Ovary (tissue), 3 donors: ENCODE data around the gene SCAMP4.
"Not testable (repeated sequence)": the region's sequence is repeated elsewhere in the genome, so short reads cannot be mapped to it uniquely, and the experiment has no call there.

Source experiments
- EP300 ChIP-seq: sonication (generic); formaldehyde crosslinking; IDR thresholded peaks from one replicate; pipeline ENCODE4 v1.6.1; 2017; ENCODE audit warnings: antibody characterized with exemption
- POLR2A ChIP-seq: fragments of 450-650 bp; IDR thresholded peaks from one replicate; pipeline ENCODE4 v1.6.1; 2017; ENCODE audit warnings: antibody characterized with exemption, mild to moderate bottlenecking, moderate library complexity
- TF ChIP-seq, protein P1 (sequence below), 3 donors: fragments of 450-650 bp in 2 of 3; fragments of 200-600 bp in 1 of 3; IDR thresholded peaks; one replicate each; pipeline versions ENCODE4 v1.5.1 to v1.8.0; 2016 to 2022; ENCODE audit warnings: antibody characterized with exemption in 3 of 3, mild to moderate bottlenecking in 1 of 3
- donor health status: DM: no; HTN: no; CAD: no.

DNA sequence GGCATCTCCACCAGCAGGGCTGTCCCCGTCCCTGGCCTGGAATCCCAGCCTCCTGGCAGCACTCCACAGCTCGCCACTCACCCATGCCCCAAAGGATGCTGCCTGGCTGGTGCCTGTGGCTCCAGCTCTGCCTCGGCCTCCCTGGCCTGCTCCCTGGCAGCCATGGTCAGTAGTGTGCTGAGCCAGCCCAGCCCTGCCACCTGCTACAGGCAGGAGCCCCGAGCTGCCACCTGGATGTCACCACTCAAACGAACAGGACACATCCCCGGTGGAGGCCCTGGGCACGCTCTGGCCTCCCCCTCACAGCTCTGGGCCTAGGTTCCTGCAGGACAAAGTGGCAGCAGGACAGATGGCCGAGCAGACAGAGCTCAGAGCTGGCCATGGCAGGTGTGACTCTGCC, 26.6 kb upstream of the SCAMP4 start:
- TF ChIP-seq EP300, POLR2A: not testable (repeated sequence)
- TF ChIP-seq, protein P1, sequence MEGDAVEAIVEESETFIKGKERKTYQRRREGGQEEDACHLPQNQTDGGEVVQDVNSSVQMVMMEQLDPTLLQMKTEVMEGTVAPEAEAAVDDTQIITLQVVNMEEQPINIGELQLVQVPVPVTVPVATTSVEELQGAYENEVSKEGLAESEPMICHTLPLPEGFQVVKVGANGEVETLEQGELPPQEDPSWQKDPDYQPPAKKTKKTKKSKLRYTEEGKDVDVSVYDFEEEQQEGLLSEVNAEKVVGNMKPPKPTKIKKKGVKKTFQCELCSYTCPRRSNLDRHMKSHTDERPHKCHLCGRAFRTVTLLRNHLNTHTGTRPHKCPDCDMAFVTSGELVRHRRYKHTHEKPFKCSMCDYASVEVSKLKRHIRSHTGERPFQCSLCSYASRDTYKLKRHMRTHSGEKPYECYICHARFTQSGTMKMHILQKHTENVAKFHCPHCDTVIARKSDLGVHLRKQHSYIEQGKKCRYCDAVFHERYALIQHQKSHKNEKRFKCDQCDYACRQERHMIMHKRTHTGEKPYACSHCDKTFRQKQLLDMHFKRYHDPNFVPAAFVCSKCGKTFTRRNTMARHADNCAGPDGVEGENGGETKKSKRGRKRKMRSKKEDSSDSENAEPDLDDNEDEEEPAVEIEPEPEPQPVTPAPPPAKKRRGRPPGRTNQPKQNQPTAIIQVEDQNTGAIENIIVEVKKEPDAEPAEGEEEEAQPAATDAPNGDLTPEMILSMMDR (IDR thresholded peaks at IDR 0.05), result not testable (repeated sequence)
